Mesodermal cell (in vitro differentiated cells): ENCODE data around the gene ANKRD11.
"Not testable (repeated sequence)": the region's sequence is repeated elsewhere in the genome, so short reads cannot be mapped to it uniquely, and the experiment has no call there.

ENCODE experiments used
- H3K27ac ChIP-seq: 2 replicates; pipeline ENCODE4 v1.7.0; 2013; ENCODE audit warnings: mild to moderate bottlenecking, low read depth, low read length, moderate library complexity; ENCODE audit not compliant: severe bottlenecking
- H3K36me3 ChIP-seq: 2 replicates; pipeline ENCODE4 v1.7.1; 2013; ENCODE audit warnings: mild to moderate bottlenecking, low read length, moderate library complexity; ENCODE audit not compliant: control insufficient read depth, insufficient read depth
- H3K4me1 ChIP-seq: one replicate; pipeline ENCODE4 v1.7.1; 2013; ENCODE audit warnings: mild to moderate bottlenecking, low read length; ENCODE audit not compliant: insufficient read depth, control insufficient read depth, poor library complexity, severe bottlenecking
- H3K4me3 ChIP-seq: 2 replicates; pipeline ENCODE4 v1.7.0; 2013; ENCODE audit warnings: low read length, control low read depth, mild to moderate bottlenecking; ENCODE audit not compliant: insufficient read depth, poor library complexity, severe bottlenecking; ENCODE audit errors: extremely low read depth
- H3K9me3 ChIP-seq: 2 replicates; pipeline ENCODE4 v1.7.1; 2013; ENCODE audit warnings: mild to moderate bottlenecking, low read length, moderate library complexity; ENCODE audit not compliant: control insufficient read depth
- WGBS, 2 experiments: methylation state at CpG; one replicate each; pipeline ENCODE4 v1.1.5; 2013; ENCODE audit warnings: missing lambda C conversion rate in 2 of 2; ENCODE audit not compliant: insufficient coverage in 2 of 2; 5-methylcytosine and 5-hydroxymethylcytosine counted together

ANKRD11 gene

DNA sequence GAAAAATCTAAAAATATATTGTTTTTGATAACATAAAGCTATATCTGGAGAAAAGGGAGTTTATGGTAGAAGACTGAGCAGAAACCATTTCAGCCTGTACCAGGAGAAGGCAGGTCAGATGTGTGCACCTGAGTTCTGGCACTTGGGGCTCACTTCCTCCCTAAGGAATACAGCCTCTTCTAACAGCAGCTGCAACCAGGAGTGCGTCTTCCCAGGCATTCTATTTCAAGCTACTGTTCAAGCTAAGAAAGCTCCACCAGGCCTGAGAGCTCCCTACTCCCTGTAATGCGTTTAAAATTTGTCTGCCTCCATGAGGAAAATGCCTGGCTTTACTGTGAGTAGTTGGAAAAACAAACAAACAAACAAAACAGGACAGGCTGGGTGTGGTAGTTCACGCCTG, 176.8 kb downstream of the ANKRD11 start:
- 100% methylated on average over 2 to 3 of the region's 3 CpGs for WGBS, 2 experiments
- peaks cover 80% of the 10 kb centered on the region for H3K36me3 ChIP-seq

DNA sequence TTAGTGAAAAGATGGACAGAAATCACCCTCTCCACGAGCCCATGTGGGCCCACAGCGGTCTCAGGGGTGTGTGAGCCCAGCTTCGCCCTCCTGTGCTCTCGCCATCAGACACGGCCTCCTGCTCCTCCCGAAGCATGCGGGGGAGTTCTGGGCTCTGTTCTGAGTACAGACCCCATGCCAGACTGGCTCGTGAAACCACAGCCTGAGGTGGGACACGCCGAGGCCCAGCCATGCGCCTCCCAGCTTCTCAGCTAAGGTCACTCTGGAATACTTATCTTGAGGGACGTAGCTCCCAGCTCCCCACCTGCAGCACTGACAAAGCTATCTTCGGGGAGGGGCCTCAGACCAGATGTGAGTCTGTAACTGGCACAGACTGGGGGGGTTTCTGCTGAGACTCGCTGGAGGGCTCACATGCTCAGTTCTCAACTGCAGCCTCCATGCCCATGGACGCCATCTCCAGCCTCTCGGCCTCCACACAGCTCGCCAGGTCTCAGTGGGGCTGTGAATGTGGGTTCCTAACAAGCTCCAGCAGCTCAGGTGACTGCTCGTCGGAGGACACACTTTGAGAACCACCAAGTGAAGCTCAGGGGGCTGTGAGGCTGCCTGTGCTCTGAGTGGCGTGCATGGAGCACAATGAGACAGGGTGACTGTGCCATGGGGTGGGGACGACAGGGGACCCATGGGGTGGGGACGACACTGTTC, 177.6 kb downstream of the ANKRD11 start:
- Histone ChIP-seq H3K27ac (no peak overlapping the region), H3K36me3 (peaks cover 82% of the 10 kb centered on the region), H3K4me3 (no peak overlapping the region), H3K4me1 (peaks cover 30% of the 10 kb centered on the region), H3K9me3 (no peaks in the 10 kb centered on the region)
- 98% methylated on average over 22 of the region's 22 CpGs for WGBS, 2 experiments

More for the DNA sequence above, 176.8 kb downstream of the ANKRD11 start:
- Histone ChIP-seq H3K9me3 (no peaks in the 10 kb centered on the region), H3K4me1 (peaks cover 38% of the 10 kb centered on the region), H3K4me3 (no peak overlapping the region), H3K27ac (no peak overlapping the region)

DNA sequence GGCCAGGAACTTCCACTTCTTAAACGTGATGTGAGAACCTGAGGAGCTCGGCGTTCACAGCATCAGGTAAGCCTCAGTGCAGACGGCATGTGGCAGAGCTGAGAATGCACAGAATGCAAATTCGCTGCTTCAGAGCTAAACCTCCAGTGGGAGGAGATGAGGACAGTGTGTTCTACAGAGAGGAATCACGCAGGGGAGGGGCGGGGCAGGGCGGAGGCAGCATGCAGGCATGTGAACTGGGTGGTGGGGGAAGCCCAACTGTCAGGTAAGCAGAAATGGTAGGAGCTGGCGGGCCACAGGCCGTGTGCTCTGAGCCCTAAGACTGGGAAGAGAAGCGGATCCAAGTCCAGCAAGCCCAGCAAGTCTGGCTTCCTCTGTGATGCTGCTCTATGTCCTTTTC, 178.2 kb downstream of the ANKRD11 start:
- WGBS, 2 experiments, result 89 to 91% methylated on average over 9 to 11 of the region's 11 CpGs
- Histone ChIP-seq H3K9me3 (no peaks in the 10 kb centered on the region), H3K4me3 (no peak overlapping the region), H3K36me3 (peaks cover 84% of the 10 kb centered on the region), H3K27ac (no peak overlapping the region), H3K4me1 (peaks cover 25% of the 10 kb centered on the region)

- Histone ChIP-seq H3K27ac (no peak overlapping the region), H3K4me1 (peaks cover 19% of the 10 kb centered on the region), H3K36me3 (peaks cover 80% of the 10 kb centered on the region), H3K9me3 (no peaks in the 10 kb centered on the region), H3K4me3 (no peak overlapping the region)
- 89 to 96% methylated on average over 4 of the region's 6 CpGs for WGBS, 2 experiments
Measured at GRCh38 chr16:89311636-89312035, 178.7 kb downstream of the ANKRD11 start.

DNA sequence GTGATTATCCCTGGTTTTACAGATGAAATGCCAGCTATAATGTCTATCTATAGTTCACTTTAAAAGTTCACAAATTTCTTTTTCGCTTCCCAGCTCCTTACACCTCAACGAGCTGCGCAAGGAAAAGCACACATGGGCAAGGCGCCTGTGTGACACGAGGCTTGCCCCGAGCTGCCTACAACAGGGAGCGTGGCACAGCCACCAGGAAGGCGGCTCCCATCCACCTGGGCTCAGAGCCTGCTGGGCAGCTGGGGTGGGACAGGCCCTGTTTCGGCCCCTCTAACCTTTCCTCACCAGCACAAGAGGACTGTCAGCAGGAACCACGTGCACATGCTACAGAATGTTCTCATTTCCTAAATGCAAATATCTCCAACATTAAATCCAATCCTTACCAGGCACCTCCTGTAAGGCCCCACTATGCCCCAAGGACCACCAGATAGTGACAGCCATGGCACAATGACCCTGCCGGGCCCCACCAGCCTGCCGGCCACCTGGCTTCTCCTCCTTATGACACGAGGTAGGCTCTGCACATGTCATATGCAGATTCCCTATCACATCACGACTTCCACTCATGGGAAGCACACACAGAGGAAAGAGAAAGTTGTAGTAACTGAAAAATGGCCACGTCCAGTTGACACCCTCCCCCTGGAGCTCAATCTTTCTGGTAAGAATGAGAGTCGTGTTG, 180.8 kb downstream of the ANKRD11 start:
- WGBS, 2 experiments, result 81 to 84% methylated on average over 14 of the region's 16 CpGs
- H3K4me1 ChIP-seq, result peaks cover 3% of the 10 kb centered on the region
- peaks cover 70% of the 10 kb centered on the region for H3K36me3 ChIP-seq
- no peak overlapping the region for H3K4me3 ChIP-seq
- no peaks in the 10 kb centered on the region for H3K9me3 ChIP-seq
- no peak overlapping the region for H3K27ac ChIP-seq

DNA sequence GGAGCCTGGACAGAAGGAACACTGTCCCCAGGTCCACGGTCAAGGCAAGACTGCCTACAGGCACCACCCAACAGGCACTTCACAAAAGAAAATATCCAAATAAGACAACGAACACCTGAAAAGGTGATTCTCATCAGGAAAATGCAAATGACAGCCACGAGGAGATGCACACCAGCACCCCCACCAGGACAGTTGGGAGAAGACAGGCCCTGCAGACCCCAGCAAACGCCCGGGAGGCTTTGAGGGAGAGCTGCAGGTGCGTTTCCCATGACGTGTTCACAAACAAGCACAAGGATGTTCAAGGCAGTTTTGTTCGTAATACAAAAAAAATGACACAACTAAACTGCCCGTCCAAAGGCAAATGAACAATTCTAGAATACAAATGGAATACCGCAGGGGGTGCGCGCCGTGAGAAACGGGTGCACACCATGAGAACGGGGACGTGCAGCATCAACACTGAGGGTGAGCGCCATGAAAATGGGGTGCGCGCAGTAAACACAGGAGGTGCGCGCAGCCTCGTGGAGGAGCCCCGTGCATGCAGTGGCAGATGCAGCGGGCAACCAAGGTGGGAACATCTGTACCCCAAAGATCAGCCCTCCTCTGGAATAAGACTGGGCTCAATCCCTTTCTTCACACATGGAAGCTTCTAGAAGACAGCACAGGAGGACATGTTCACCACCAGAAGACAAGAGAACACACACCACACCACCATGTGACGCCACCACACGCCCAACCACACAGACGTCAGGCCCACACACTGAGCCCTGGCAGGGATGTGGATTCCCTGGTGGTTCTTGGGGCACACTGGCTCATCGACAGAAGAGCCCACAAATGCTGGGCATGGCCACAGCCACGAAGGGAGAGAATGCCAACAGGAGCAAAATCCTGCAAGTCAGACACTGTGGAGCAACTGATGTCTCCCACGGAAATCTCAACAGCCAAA, 181.7 kb downstream of the ANKRD11 start:
- H3K4me3 ChIP-seq, result no peak overlapping the region
- no peak overlapping the region for H3K27ac ChIP-seq
- no peaks in the 10 kb centered on the region for H3K4me1 ChIP-seq
- no peaks in the 10 kb centered on the region for H3K9me3 ChIP-seq
- peaks cover 79% of the 10 kb centered on the region for H3K36me3 ChIP-seq
- WGBS, 2 experiments, result 92 to 96% methylated on average over 28 to 29 of the region's 30 CpGs

DNA sequence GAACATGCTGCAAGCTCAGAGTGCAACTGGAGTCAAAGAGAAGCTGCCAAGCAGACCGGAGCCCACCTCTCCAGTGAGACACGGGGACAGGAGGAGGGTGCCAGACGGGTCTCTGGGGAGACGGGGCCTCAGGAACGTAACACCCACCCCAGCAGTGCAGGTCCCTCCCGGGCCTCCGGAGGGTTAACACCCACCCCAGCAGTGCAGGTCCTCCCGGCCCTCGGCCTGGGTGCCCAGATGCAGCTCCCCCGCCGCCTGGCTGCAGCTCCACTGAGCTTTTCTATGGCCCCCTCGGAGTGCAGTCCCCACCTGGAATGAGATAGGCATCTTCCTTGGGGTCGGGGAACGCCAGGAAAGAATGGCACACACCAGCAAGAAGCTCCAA, 182.9 kb downstream of the ANKRD11 start:
- H3K4me3 ChIP-seq, result no peak overlapping the region
- no peak overlapping the region for H3K27ac ChIP-seq
- H3K9me3 ChIP-seq, result no peaks in the 10 kb centered on the region
- no peaks in the 10 kb centered on the region for H3K4me1 ChIP-seq
- 95 to 96% methylated on average over 8 to 11 of the region's 14 CpGs for WGBS, 2 experiments
- H3K36me3 ChIP-seq, result peaks cover 78% of the 10 kb centered on the region

DNA sequence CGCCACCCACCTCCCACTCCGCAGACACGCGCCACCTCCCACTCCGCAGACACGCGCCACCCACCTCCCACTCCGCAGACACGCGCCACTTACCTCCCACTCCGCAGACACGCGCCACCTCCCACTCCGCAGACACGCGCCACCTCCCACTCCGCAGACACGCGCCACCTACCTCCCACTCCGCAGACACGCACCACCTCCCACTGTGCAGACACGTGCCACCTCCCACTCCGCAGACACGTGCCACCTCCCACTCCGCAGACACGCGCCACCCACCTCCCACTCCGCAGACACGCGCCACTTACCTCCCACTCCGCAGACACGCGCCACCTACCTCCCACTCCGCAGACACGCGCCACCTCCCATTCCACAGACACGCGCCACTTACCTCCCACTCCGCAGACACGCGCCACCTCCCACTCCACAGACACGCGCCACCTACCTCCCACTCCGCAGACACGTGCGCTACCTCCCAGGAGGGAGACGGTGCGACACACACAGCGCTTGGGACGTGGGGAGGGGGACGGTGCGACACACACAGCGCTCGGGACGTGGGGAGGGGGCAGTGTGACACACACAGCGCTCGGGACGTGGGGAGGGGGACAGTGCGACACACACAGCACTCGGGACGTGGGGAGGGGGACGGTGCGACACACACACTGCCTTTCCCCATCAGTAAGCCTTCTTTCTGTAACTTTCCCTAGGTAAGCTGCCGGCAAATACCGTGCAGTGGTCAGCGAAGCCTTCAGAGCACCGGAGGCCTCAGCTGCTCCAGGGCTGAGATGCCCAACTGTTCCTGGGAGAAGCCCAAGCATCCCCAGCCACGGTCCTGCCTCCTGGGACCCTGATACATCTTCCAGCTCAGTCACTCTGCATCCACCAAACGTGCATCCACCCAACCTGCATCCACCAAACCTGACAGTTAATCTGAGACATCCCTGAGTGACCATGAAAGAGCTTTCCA, 183.6 kb downstream of the ANKRD11 start:
- WGBS, 2 experiments, result 97% methylated on average over 19 to 26 of the region's 69 CpGs
- peaks cover 76% of the 10 kb centered on the region for H3K36me3 ChIP-seq

DNA sequence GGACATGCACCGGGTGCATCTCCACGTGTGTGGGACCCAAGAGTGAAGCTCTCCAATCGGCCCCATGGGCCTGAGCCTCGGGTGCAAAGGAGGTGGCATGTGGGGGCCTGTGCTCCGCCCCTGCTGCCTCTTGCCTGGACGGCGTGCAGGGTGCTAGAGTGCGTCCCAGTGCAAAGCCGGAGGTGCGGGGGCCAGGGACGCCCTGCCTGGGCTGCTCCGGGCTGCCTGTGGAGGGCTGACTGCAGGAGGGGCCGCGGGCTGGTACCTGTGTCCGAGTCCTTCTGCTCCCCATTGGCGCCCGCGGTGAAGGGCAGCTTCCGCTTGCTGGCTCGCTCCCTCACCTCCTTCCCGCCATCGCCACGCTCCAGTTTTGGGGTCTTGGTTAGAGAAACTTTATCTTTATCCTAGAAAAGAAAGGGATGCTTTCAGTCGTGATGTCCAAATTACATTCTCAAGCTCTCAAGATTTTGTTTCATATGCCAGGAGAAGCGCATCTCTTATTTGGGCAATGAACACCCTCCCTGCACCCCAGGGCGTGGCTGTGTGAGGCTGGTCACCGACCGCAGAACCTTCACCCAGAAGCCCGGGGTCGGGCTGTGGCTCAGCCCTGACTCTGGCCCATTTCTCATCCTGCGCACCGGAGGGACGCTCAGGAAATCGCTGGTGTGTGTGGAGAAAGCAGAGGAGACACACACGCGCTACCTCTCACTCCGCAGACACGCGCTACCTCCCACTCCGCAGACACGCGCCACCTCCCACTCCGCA, 185.2 kb downstream of the ANKRD11 start:
- Histone ChIP-seq H3K36me3 (peaks cover 69% of the 10 kb centered on the region), H3K9me3 (no peaks in the 10 kb centered on the region), H3K4me1 (no peaks in the 10 kb centered on the region), H3K27ac (no peak overlapping the region), H3K4me3 (no peak overlapping the region)
- WGBS, 2 experiments, result 91% methylated on average over 25 to 29 of the region's 43 CpGs

More for the DNA sequence above, 183.6 kb downstream of the ANKRD11 start:
- H3K4me3 ChIP-seq, H3K9me3 ChIP-seq, H3K4me1 ChIP-seq, H3K27ac ChIP-seq: not testable (repeated sequence)
